CD1c-positive myeloid dendritic cell (primary cell): Measurements from ENCODE around the gene SNX1.

Experiments
- DNase-seq: peaks from one replicate; pipeline ENCODE4 v3.0.0-alpha.2; 2016; ENCODE audit errors: extremely low spot score

Gene SNX1

DNA sequence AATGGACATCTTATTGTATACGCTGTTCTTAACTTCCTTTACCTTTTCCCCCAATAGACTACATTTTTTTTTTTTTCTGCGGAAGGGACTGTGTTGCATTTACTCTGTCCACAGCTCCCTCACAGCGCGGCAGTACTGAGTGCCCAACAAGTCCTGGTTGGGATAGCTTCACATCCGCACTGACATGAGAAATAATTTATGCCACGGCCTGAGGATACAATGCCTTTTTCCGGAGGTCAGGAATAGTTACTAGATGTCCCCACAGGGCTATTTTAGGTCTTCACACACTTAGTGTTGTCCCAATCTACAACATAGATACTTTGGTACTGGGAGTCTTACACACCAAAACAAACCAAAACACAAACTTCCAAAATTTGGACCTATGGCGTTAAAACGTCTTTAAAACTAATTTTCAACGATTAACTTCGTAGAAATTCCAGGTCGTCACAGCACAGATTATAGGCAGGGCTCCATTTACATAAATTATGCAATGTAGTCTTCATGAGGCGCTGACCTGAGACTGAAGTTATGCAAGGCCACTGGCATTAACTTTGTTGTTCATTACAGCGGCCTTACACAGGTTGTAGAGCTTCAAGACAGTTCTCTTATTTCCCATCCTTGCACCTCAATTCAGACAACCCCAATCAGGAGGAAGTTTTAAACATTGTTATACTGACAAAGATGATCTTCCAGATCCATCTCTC, 68.0 kb downstream of the SNX1 start:
- DNase-seq: peak; percentile 42

DNA sequence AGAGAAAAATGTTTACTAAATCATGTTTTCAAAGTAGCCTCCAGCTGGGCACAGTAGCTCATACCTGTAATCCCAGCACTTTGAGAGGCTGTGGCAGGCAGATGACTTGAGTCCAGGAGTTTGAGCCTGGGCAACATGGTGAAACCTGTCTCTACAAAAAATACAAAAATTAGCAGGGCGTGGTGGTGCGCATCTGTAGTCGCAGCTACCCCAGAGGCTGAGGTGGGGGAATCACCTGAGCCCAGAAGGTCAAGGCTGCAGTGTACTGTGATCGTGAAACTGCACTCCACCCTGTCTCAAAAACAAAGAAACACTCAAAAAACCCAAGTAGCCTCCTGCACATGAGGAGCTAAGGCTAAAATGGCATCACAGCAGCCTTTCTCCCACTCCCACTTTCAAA, 68.7 kb downstream of the SNX1 start:
- DNase-seq: no peak

DNA sequence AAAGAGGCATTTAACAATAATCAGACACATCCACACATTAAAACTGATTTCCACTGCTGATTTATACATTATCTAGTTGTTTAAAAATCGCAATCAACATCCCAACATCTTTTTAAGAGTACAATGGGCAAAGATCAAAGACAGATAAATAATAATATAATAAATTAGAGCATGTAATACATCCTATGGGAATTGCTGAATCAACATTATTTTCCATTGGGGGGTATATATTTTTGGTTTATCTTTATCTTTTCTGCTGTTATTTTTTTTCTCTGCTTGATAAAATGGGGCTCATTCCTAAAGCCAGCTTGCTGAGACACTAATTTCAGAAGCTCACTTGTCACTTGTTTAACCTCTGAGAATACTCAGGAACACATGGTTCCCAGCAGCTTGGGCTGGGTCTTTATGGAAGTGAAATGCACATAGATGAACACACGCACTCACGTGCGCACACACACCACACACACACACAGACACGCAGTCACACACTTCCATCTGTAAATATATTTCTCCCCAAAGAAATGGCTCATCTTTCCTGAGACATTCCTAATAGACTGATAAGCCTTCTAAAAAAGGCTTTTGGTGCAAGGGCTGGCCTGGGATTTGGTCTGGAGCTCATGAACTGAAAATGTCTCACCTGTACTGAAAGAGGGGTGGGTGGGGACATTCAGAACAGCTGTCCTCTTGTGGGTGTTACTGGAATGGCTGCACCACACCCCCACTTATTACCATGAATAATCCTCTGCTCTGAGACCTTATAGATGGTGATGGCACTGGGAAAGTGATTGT, 70.5 kb downstream of the SNX1 start:
- no peak for DNase-seq

DNA sequence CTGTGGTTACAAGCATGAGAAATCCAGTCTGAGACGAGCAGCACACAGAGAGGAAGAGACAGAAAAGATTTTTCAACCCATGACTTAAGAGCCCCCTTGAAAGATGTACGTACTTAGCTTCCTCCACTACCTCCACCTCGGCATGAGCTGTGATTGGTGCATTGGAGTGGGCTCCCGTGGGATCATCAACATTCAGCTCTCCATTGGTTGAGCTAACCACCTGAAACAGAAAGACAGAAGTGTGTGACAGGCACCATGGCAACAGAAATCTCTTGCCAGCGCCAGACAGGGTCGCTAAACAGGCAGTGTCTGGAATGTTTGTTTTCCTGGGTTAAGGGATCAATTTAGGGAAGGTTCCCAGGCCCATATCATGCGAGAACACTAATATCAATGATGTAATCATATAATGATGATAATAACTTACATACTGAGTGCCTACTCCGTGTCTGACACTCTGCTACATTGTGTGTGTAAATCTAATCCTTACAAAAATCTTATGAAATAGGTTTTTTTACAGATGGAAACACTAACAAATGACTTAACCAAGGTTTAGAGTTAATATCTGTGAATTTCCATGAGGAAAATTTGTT, 84.5 kb downstream of the SNX1 start:
- no peak for DNase-seq

DNA sequence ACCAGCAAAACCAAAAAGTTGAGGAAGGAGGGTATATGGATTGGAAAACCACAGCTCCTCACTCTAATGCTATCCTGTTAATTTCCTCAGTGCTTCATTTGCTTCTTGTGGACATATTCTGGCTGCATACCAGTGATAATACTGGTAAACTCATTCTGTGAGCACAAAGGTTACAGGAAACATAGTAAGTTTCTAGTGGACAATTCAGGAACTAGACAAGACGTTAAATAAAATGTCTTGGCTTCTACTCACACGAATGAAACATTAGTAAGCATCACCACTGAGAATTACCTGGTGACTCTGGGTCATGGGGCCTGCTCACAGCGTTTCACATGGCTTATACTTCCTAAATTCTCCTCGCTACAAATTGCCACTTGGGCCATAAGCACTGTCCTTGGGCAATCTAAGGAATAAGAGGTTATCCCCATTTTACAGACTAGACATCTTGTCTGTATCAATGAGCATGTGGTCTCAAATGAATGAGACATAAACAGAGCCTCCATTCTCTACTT, 87.1 kb downstream of the SNX1 start:
- DNase-seq: no peak

DNA sequence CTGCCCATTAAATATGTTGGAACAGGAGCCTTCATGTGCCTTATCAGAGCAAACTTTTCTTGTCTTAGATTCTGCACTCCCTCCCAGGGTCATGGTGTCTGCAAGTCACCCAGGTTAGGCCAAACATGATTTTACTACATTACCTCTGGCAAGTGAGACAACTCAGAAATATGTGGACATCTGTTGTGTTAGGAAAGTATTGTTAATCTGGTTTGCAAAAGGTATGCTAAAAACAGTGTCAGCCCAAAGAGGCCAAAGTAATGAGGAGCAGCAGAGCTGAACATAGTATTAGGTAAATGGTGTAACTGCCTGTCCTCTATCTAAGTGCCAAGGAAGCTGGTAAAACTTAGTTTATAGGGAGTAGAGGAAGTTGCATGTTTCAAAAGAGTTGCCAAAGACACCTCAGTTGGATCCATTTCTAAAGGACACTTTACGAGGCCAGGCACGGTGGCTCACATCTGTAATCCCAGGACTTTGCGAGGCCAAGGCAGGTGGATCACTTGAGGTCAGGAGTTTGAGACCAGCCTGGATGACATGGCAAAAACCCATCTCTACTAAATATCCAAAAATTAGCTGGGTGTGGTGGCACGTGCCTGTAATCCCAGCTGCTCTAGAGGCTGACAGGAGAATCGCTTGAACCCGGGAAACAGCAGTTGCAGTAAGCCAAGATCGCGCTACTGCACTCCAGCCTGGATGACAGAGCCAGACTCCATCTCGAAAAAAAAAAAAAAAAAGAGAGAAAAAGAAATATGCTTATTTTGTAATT, 89.5 kb downstream of the SNX1 start:
- no peak for DNase-seq

DNA sequence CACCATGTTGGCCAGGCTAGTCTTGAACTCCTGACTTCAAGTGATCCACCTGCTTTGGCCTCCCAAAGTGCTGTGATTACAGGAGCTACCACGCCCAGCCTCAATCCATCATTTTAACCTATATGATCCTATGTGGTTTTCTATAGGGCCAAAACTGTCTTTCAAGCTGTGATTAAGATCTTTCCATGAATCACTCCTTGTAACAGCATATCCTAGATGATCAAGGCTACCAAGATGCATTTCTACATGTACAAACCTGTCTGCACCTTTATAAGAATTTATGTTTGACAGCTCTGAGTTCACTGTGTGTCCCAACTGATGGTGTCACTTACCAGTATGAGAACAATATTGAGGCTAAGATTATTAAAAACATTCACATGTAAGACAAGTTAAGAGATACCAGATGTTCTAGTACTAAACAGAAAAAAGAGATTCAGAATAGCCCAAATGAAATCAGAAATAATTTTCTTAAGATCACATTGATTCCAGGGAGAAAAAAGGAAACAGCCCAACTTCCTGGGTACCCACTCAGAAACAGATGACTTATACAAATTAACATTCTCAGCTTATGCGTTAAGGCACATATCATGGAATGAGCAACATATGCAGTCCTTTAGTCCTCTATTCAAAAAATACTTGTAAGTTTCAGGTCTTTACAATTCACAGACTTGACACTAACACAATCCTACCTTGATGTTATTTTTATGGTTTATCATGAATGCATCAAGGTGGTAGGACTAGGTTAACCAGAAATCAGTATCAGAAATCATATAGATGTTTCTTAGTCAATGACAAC, 91.8 kb downstream of the SNX1 start:
- no peak for DNase-seq
